SH-SY5Y (cell line): ENCODE measurements around the gene VAMP2.

Experiments
- GATA2 ChIP-seq: IDR thresholded peaks from 2 replicates; pipeline ENCODE4 v1.6.1; 2011; ENCODE audit warnings: mild to moderate bottlenecking, low read depth, low read length
- GATA3 ChIP-seq: IDR thresholded peaks from 2 replicates; pipeline ENCODE4 v1.6.1; 2011; ENCODE audit warnings: low read depth, mild to moderate bottlenecking, low read length, moderate library complexity

GRCh38 chr17:8166731-8167130, 4.0 kb upstream of the VAMP2 start:
- no peak for TF ChIP-seq GATA2
- no peak for TF ChIP-seq GATA3
